Measurements from ENCODE around the gene SMIM45.

DNA sequence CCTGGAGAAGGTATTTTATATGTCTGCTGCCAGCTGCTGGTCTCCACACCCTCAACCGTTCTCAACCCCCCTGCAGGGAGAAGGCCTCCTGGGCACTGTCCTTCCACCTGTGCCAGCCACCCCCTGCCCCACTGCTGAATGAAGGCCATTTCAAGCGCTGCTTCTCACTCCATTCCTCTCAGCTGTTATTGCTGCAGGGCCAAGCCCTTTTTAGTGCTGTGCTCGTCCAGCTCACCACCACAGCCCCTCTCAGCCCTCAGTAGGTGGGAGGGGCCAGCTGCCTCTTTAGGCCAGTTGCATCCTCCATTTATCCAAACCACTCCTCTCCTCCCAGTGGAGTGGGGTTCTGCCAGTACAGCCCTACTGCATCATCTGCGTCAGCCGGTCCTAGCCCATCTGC is 44.9 kb downstream of the SMIM45 start:
- no peak for TF ChIP-seq POLR2A (IDR thresholded peaks at IDR 0.05; ENCODE audit: low read depth, low read length)
- no peak for TF ChIP-seq TCF12 (IDR thresholded peaks at IDR 0.05; ENCODE audit: low read depth, low read length)
